ENCODE results near the gene CISD2.

DNA sequence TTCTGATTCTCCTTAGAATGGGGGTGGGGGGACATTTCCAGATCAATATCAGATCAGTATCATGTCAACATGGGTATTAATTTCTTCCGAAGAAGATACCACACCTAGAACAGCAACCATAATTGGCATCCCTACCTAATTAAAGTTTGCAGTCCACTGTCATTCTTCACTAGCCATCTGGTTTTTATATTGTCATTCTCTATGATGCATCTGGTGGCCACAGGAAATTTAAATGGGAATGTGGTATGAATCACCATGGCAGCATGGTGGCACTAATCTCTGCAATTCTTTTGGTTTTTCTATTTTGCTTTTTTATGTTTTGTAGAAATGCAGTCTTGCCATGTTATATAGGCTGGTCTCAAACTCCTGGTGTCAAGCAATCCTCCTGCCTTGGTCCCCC, 24.9 kb upstream of the CISD2 start:
- TF ChIP-seq, protein P1, sequence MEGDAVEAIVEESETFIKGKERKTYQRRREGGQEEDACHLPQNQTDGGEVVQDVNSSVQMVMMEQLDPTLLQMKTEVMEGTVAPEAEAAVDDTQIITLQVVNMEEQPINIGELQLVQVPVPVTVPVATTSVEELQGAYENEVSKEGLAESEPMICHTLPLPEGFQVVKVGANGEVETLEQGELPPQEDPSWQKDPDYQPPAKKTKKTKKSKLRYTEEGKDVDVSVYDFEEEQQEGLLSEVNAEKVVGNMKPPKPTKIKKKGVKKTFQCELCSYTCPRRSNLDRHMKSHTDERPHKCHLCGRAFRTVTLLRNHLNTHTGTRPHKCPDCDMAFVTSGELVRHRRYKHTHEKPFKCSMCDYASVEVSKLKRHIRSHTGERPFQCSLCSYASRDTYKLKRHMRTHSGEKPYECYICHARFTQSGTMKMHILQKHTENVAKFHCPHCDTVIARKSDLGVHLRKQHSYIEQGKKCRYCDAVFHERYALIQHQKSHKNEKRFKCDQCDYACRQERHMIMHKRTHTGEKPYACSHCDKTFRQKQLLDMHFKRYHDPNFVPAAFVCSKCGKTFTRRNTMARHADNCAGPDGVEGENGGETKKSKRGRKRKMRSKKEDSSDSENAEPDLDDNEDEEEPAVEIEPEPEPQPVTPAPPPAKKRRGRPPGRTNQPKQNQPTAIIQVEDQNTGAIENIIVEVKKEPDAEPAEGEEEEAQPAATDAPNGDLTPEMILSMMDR (IDR thresholded peaks at IDR 0.05), result no peak
- no peak for TF ChIP-seq POLR2A (IDR thresholded peaks at IDR 0.05)

Data from Peyer's patch (tissue), 4 donors.